Measurements from ENCODE around the gene INPP5B.

Gene INPP5B

DNA sequence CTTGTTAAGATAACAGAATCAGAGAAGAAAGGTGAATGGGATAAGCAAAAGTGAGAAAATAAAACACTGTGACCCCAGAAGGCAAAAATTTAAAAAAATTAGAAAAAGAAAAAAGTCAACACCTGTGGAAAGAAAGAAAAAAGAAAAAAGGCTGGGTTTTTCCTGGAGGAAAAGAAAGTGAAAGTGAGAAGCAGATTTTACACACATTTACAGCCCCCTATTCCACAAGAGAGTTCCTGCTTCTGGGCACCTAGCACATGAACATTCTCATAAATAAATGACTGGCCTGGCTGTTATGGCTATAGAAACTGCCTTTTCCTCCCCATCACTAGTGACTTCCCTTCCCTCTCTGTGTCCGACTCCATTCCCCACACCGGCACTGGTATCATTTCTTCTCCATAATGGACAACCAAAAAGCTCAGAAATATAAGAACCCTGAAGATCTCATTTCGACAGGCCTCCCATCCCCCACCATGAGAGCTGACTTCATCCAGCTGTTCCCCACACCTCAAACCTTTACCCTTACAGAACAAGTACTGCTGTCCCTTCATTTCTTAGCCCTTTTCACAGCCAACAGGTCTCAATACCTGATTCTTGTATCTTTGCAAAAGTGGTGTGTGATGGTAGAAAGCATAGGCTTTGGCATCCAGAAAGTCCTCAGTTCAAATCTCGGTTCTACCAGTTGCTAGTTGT, 100.1 kb downstream of the INPP5B start:
- FAIRE-seq (peak; percentile 49), DNase-seq (ENCODE audit: extremely low spot score, insufficient read length, low read depth) (no peak)

DNA sequence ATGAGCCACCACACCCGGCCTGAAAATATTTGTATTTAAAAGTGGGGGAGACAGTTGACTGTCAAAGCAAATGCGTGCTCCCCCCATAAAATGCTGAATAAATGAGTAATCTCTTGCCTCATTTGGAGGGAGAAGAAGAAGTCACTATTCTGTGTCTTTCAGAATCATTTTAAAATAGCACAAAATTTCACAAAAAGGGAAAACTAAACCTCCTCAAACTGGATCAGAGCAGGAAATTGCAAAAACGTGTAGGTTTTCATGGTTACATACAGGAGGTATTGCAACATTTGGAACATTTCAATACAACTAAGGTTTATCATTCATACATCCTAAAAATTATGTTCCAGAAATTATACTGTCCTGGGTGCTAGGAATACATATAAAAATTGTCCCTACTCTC, 101.1 kb downstream of the INPP5B start:
- FAIRE-seq (no peak), DNase-seq (ENCODE audit: extremely low spot score, insufficient read length, low read depth) (no peak)

DNA sequence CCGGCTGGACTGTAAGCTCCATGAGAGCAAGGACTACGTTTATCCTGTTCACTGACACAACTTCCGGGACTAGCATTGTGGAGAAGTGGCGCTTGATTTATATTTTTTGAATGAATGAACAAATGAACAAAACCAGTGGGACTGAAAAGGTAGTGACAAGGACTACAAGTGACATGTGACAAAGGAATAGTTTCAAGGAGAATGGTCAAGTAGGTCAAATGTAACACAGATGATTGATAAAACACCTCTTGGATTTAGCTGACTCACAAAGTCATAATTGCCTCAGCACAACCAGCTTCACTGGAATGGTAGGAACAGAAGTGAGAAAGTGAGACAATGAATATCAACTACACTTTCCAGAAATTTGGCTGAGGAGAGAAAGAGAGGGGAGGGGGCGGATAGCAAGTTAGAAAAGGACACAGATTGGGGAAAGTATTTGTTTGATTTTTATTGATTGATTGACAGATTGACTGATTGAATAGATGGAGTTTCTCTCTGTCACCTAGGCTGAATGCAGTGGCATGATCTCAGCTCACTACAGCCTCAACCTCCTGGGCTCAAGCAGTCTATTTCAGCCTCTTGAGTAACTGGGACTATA, 101.7 kb downstream of the INPP5B start:
- FAIRE-seq (no peak), DNase-seq (ENCODE audit: extremely low spot score, insufficient read length, low read depth) (no peak)

DNA sequence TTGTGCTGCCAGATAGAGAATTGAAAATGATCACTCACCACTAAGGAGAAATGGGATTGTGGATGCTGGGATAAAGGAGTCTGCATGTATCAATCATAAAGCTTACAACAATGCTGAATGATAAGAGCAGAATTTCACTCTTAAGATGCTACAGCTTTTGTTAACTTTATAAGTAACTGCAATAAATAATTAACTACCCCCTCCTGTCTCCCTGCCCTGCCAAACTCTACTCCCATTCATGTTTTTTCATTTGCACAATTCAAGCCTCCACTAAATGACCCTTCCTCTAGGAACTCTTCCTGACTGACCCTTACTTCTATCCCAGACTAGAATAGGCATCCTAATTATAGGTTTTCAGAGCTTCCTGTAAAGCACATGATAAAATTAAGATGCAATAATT, 102.3 kb downstream of the INPP5B start:
- FAIRE-seq (no peak), DNase-seq (ENCODE audit: extremely low spot score, insufficient read length, low read depth) (no peak)

DNA sequence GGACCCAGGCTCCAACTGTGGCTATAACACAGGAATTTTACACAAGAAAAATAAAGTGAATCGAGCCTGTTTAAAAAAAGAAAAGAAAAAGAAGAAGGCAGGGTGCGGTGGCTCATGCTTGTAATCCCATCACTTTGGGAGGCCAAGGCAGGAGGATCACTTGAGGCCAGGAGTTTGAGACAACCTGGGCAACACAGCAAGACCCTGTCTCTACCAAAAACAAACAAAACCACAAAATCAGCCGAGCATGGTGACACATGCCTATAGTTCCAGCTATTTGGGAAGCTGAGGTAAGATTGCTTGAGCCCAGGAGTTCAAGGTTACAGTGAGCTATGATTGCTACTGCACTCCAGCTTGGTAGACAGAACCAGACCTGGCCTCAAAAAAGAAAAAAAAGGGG, 105.2 kb downstream of the INPP5B start:
- DNase-seq (ENCODE audit: extremely low spot score, insufficient read length, low read depth): no peak
- FAIRE-seq: no peak

DNA sequence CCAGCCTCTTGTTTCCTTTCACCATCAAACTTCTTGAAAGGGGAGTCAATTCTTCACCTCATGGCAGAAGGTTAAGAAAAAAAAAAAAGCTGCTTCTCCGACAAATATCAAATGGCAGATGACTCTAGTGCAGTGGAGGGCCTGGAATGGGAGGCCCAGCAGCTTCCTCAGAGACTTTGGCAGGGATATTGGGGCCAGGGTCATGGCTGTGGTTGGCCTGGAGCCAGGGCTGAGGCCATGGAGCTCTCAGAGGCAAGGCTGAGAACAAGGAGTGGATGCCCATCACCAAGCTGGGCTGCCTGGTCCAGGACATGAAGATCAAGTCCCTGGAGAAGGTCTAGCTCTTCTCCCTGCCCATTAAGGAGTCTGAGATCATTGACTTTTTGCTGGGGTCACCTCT, 106.1 kb downstream of the INPP5B start:
- DNase-seq (ENCODE audit: extremely low spot score, insufficient read length, low read depth) (no peak), FAIRE-seq (no peak)

DNA sequence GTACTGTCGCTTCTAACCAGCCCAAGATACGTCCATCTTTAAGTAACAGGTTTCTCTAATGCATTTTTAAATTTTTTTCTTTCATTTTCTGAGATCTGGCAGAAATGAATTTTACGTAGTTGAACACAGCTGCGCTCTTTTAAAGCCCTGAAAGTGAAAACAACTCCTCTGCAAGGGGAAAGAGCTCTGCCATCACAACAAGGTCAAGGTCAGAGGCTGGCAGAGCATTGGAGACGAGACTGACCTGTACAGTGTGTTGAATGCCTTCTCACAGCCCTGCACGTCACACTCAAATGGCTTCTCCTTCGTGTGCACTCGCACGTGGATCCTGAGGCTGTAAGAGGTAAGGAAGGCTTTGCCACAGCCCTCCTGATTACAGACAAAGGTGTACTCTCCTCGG, 107.2 kb downstream of the INPP5B start:
- FAIRE-seq (no peak), DNase-seq (ENCODE audit: extremely low spot score, insufficient read length, low read depth) (no peak)

DNA sequence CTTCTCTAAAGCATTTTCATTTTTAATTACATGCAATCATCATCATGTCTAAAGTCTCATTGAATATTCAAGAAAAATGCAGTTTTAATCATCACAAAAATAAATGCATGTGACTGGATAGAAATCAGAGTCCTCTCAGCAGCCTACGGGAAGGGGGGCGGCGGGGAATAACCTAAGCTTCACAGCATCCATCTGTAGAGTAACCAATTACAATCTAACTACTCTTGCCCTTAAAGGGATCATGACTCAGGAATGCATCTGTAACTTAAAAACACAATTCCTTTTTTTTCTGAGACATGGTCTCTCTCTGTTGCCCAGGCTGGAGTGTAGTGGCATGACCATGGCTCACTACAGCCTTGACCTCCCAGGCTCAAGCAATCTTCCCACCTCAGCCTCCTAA, 110.1 kb downstream of the INPP5B start:
- no peak for FAIRE-seq
- DNase-seq (ENCODE audit: extremely low spot score, insufficient read length, low read depth): no peak

DNA sequence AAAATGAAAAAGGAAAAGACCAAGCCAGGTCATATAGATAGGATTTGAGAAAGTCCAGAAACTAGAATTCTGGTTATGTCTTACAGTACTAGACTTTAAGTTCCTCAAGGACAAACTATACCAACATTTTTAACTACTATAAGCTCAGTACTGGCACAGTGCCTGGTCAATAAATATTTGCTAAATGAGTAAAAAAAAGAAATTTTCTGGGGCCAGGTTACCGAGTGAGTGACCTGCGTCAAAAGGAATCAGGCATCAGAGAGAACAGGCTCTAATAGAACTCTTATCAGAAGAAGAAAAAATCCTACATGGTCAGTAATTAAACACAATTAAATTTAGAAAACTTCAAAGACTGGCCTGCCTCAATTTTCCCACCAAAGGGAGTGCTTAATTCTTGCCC, 115.0 kb downstream of the INPP5B start:
- FAIRE-seq (no peak), DNase-seq (ENCODE audit: extremely low spot score, insufficient read length, low read depth) (no peak)

DNA sequence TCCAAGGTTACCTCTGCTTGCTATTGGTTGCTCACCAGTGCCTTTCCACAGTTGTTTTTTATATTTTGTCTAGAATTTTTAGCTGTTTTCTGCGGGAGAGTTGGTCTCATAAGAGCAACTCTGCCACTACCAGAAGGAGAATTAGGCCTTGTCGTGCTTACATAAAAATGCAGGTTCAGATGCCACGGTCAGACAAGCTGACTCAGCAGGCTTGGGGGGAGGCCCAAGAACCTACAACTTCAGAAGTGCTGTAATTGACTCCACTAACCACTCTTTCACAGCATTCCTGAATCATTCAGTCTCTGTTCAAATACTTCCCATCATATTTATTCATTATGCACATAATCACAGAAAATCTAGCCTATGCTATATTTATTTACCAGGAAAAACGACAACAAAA, 115.7 kb downstream of the INPP5B start:
- DNase-seq (ENCODE audit: extremely low spot score, insufficient read length, low read depth) (no peak), FAIRE-seq (no peak)

DNA sequence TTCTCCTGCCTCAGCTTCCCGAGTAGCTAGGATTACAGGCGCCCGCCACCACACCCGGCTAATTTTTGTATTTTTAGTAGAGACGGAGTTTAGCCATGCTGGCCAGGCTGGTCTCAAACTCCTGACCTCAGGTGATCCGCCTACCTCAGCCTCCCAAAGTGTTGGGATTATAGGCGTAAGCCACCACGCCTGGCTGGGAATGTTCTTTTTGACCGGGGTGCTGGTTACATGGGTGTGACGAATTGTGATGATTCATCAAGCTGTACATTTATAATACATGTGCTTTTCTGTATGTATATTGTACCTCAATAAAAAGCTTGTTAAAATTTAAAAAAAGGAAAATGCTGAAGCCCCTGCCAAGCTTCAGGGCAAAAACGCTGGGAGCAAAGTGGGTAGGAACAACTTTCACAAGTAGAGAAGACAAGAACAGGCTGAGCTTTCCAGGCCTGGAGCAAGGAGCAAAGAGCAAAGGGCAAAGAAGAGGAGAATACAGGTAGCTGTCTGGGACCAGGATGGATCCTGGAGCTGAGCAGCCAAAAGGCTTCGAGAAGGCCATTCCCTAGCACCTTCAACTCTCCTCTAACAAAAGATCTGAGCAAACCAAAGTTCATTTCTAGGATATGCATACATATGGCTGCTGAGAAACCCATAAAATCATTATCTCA, 118.3 kb downstream of the INPP5B start:
- FAIRE-seq: no peak

DNA sequence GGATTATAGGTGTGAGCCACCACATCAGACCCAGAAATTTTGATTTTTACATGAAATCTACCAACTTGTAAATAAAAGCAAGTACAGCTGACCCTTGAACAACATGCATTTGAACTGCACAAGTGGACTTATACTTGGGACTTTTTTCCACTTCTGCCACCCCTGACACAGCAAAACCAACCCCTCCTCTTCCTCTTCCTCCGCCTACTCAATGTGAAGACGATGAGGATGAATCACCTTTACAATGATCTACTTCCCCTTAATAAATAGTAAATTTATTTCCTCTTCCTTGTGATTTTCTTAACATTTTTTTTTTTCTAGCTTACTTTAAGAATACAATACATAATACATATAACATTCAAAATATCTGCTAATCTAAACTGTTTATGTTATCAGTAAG, 121.3 kb downstream of the INPP5B start:
- FAIRE-seq: no peak
- no peak for DNase-seq (ENCODE audit: extremely low spot score, insufficient read length, low read depth)

More for the DNA sequence above, 118.3 kb downstream of the INPP5B start:
- no peak for DNase-seq (ENCODE audit: extremely low spot score, insufficient read length, low read depth)

DNA sequence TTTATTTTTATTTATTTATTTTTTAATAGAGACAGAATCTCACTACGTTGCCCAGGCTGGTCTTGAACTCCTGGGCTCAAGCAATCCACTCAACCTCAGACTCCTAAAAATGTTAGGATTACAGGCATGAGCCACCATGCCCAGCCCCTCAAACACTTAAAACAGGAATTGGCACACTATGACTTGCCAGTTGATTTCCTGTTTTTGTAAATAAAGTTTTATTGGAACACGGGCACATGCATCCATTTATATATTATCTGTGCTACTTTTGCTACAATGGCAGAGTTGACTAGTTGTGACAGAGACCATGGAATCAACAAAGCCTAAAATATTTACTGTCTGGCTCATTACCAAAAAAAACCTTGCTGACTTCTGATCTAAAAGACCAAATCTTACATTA, 122.9 kb downstream of the INPP5B start:
- no peak for DNase-seq (ENCODE audit: extremely low spot score, insufficient read length, low read depth)

DNA sequence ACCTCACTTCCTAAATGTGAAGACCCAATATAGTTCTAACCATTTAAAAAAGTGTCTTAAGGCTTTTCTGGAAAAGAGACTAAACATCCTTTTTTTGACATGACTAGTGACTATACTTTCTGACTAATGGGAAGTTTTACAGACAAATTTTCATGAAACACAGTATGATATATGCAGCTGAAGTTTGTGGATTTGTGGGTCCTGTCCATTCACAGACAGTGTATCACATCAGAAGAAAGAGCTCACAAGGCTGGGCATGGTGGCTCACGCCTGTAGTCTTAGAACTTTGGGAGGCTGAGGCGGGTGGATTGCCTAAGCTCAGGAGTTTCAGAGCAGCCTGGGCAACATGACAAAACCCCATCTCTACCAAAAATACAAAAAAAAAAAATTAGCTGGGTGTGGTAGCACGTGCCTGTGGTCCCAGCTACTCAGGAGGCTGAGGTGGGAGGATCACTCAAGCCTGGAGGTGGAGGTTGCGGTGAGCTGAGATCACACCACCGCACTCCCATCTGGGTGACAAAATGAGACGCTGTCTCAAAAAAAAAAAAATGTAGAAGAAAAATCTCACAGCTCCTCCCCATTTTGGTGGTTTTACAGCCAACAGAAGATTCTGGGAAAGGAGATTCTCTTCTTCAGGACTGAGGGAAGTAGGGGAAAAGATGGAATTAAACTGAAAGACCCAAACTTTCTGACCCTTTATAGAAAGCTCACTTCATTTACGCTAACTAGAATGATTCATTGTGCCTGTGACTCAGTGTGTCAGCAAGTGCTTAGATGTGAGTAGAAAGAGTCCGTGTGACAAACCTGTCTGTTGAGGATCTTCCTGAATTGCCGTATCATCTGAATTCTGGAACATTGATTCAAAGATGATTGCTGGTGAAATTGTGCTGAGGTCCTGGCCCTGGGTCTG, 123.7 kb downstream of the INPP5B start:
- no peak for FAIRE-seq

More for the DNA sequence above, 122.9 kb downstream of the INPP5B start:
- no peak for FAIRE-seq

DNA sequence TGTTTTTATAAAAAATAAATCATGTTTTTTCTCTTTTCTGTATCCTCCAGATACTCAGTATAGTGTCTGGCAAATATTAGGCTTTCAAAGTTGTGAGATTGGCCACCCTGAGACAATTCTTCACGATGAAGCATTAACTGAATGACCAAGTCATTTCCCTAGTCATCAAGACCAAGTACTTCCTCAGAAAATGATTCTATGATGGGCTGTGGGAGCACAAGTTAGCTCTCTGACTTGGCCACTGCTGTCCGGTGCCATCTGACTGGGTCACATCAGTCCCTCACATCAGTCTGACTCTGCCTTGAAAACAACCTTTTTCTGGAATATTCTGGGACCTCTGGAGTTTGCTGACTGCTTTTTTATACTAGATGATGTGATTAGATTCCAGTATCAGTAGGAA, 125.4 kb downstream of the INPP5B start:
- DNase-seq (ENCODE audit: extremely low spot score, insufficient read length, low read depth) (no peak), FAIRE-seq (no peak)

More for the DNA sequence above, 123.7 kb downstream of the INPP5B start:
- no peak for DNase-seq (ENCODE audit: extremely low spot score, insufficient read length, low read depth)

DNA sequence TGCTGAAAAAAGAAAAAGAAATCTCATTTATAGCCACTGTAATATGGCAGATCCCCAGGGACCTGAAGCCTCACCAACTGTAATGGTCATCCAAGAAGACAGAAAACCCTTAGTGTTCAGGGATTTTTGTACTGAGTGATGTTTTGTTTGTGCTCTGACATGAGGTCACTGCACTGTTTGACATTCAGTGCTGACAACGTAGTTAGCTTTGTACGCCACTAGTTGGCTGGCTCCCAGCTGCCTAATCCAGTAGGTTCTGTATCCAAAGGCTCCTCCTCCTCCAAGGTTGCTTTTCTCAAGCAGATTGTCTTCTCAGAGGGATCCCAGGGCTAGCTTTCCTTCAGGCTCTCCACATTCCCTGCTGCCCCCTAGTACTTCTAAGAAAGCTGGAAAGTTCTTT, 129.4 kb downstream of the INPP5B start:
- DNase-seq (ENCODE audit: extremely low spot score, insufficient read length, low read depth) (no peak), FAIRE-seq (no peak)

DNA sequence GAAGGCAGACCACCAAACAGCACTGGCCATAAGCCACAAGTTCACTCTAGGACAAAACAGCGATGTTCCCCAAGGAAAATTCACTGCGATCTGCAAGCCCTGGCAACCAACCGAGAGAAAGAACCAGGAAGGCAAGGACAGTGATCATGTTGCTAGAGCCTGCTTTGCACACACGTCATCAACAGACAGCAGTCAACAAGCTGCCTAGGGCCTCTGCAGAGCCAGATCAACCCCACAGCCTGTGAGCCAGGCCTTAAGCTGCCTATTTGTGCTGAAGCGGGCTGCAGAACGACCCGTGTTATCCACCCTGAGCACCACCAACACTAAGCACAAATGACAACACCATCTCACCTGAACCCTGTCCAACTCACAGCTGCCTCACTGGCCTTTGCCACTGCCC, 132.6 kb downstream of the INPP5B start:
- DNase-seq (ENCODE audit: extremely low spot score, insufficient read length, low read depth): no peak
- no peak for FAIRE-seq

DNA sequence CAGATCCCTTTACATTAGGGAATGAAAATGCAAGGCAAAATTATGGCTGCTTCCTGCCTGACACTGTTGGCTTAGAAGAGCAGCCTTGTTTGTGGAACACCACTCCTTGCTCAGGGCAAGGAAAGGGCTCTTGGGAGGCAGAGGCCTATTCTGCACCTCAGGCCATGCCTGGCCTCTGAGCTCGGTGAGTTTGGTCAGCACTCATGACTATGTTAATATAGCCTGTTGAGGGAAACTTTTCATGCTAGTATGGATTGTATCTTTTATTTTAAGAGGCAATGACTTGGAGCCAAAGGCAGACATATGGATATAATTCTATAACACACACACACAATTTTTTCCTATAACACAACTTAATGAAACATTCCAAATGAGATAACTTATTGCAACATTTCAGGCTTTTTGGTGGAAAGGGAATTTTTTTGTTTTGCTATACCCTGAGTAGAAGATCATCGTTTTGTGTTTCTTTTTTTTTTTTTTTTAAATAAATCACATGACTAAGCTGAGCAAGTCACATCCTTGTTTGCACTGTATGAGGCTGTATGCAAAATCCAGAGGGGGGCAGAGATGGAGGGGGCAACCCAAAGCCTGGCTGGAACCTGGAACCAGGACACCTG, 133.2 kb downstream of the INPP5B start:
- DNase-seq (ENCODE audit: extremely low spot score, insufficient read length, low read depth) (no peak), FAIRE-seq (no peak)

DNA sequence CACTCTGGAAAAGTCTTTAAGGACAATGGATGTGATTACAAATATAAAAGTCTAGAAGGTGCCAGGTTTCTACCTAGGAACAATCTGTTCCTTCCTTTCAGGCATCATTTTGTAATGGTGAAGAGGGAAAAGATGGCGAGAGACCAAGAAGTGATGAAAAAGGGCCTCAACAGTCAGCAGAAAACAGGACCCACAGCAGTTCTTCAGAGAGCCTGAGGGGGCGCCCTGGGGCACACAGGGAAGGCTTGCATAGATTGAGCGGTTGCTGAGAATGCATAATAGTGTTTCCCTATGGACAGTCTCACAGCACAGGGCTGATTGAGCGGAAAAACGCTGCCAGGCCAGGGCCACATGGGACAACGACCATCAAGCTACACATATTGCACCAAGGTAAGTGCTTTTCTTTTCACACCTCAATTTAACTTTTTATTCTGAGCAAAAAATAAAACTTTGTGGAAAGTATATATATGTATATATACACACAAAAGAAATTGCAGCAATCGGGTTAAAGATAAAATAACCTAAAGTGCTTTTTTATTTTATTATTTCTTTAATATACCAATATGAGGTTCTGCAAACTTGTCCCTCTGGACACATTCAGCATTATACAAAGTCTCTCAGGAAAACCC, 135.7 kb downstream of the INPP5B start:
- FAIRE-seq (peak; percentile 90), DNase-seq (ENCODE audit: extremely low spot score, insufficient read length, low read depth) (no peak)

Data from GM18507 (cell line).